H9 (cell line): ENCODE data around the gene CASK. TPM values are rescaled to one million over a fixed set of nuclear protein-coding genes. Genes with fewer than 3 reads are reported as not detected.

ENCODE experiments used
- DNase-seq: peaks from one replicate; pipeline ENCODE4 v3.0.0-alpha.2; 2017
- H2AFZ ChIP-seq: one replicate; pipeline ENCODE4 v1.6.1; 2013; ENCODE audit warnings: mild to moderate bottlenecking, low read length, control low read depth, moderate library complexity
- H2AK5ac ChIP-seq: 2 replicates; pipeline ENCODE4 v1.6.1; 2013; ENCODE audit warnings: low read length, control low read depth, mixed read lengths; ENCODE audit not compliant: insufficient read length
- H2BK120ac ChIP-seq: one replicate; pipeline ENCODE4 v1.6.1; 2013; ENCODE audit warnings: low read depth, mild to moderate bottlenecking, low read length, control low read depth, inconsistent platforms; ENCODE audit not compliant: poor library complexity, severe bottlenecking
- H2BK12ac ChIP-seq: 2 replicates; pipeline ENCODE4 v1.6.1; 2013; ENCODE audit warnings: low read length, control low read depth, mixed read lengths, low read depth; ENCODE audit not compliant: insufficient read length
- H2BK15ac ChIP-seq: 2 replicates; pipeline ENCODE4 v1.6.1; 2013; ENCODE audit warnings: low read depth, low read length, control low read depth
- H2BK20ac ChIP-seq: one replicate; pipeline ENCODE4 v1.6.1; 2013; ENCODE audit warnings: low read depth, mild to moderate bottlenecking, low read length, control low read depth, inconsistent platforms; ENCODE audit not compliant: poor library complexity, severe bottlenecking
- H2BK5ac ChIP-seq: 2 replicates; pipeline ENCODE4 v1.6.1; 2013; ENCODE audit warnings: low read length, control low read depth, mixed read lengths; ENCODE audit not compliant: insufficient read length
- H3K14ac ChIP-seq: 2 replicates; pipeline ENCODE4 v1.6.1; 2013; ENCODE audit warnings: low read length, control low read depth; ENCODE audit not compliant: insufficient read depth
- H3K18ac ChIP-seq: 2 replicates; pipeline ENCODE4 v1.6.1; 2013; ENCODE audit warnings: low read depth, mild to moderate bottlenecking, mixed read lengths, low read length, control low read depth; ENCODE audit not compliant: insufficient read length
- H3K23ac ChIP-seq: 2 replicates; pipeline ENCODE4 v1.6.1; 2013; ENCODE audit warnings: low read length, control low read depth, mixed read lengths, low read depth; ENCODE audit not compliant: insufficient read length
- H3K23me2 ChIP-seq: 2 replicates; pipeline ENCODE4 v1.6.1; 2013; ENCODE audit warnings: low read depth, mild to moderate bottlenecking, mixed read lengths, low read length, control low read depth; ENCODE audit not compliant: insufficient read length, poor library complexity, severe bottlenecking
- H3K27ac ChIP-seq: 2 replicates; pipeline ENCODE4 v1.5.1; 2013; ENCODE audit warnings: low read length, control low read depth, mixed read lengths, low read depth; ENCODE audit not compliant: insufficient read length
- H3K27me3 ChIP-seq: 2 replicates; pipeline ENCODE4 v1.6.1; 2013; ENCODE audit warnings: low read length, control low read depth, inconsistent platforms; ENCODE audit not compliant: insufficient read depth
- H3K4ac ChIP-seq: 2 replicates; pipeline ENCODE4 v1.6.1; 2013; ENCODE audit warnings: low read depth, mild to moderate bottlenecking, control low read depth, inconsistent platforms, low read length, moderate library complexity
- H3K4me1 ChIP-seq: 2 replicates; pipeline ENCODE4 v1.6.1; 2013; ENCODE audit warnings: low read length, control low read depth, inconsistent platforms; ENCODE audit not compliant: insufficient read depth
- H3K4me2 ChIP-seq: 2 replicates; pipeline ENCODE4 v1.6.1; 2013; ENCODE audit warnings: low read length, control low read depth, mixed read lengths; ENCODE audit not compliant: insufficient read length, insufficient read depth
- H3K56ac ChIP-seq: 2 replicates; pipeline ENCODE4 v1.6.1; 2013; ENCODE audit warnings: low read depth, mild to moderate bottlenecking, mixed read lengths, low read length, control low read depth; ENCODE audit not compliant: insufficient read length
- H3K79me1 ChIP-seq: 2 replicates; pipeline ENCODE4 v1.6.1; 2013; ENCODE audit warnings: low read depth, mild to moderate bottlenecking, moderate library complexity, low read length, control low read depth, inconsistent platforms; ENCODE audit not compliant: insufficient read depth, poor library complexity, severe bottlenecking
- H3K79me2 ChIP-seq: 2 replicates; pipeline ENCODE4 v1.6.1; 2013; ENCODE audit warnings: low read length, control low read depth, inconsistent platforms; ENCODE audit not compliant: insufficient read depth
- H3K9ac ChIP-seq: 2 replicates; pipeline ENCODE4 v1.6.1; 2013; ENCODE audit warnings: low read length, control low read depth, mixed read lengths; ENCODE audit not compliant: insufficient read length; ENCODE audit errors: extremely low read depth
- H3K9me3 ChIP-seq: one replicate; pipeline ENCODE4 v1.6.1; 2013; ENCODE audit warnings: low read depth, low read length, inconsistent platforms; ENCODE audit not compliant: control insufficient read depth
- H3T11ph ChIP-seq: one replicate; pipeline ENCODE4 v1.6.1; 2013; ENCODE audit warnings: mild to moderate bottlenecking, low read length, control low read depth, inconsistent platforms
- H4K20me1 ChIP-seq: one replicate; pipeline ENCODE4 v1.6.1; 2013; ENCODE audit not compliant: control insufficient read depth, insufficient read length, insufficient read depth
- H4K5ac ChIP-seq: 2 replicates; pipeline ENCODE4 v1.6.1; 2013; ENCODE audit warnings: low read depth, mild to moderate bottlenecking, mixed read lengths, low read length, control low read depth; ENCODE audit not compliant: insufficient read length
- H4K8ac ChIP-seq: replicated peaks from 2 replicates; pipeline ENCODE4 v1.6.1; 2013; ENCODE audit warnings: low read length, control low read depth, mixed read lengths, low read depth; ENCODE audit not compliant: insufficient read length
- H4K91ac ChIP-seq: 2 replicates; pipeline ENCODE4 v1.6.1; 2013; ENCODE audit warnings: low read depth, mild to moderate bottlenecking, moderate library complexity, mixed read lengths, low read length, control low read depth; ENCODE audit not compliant: insufficient read length
- H3K27ac Mint-ChIP-seq, 3 experiments: 2 replicates in 2 of 3; 3 replicates in 1 of 3; pipeline ENCODE4 v1.8.0; 2020 to 2021; ENCODE audit warnings: mixed read lengths in 3 of 3, mild to moderate bottlenecking in 1 of 3, moderate library complexity in 1 of 3
- H3K27me3 Mint-ChIP-seq: 2 replicates; pipeline ENCODE4 v1.8.0; 2021; ENCODE audit warnings: low read depth, mild to moderate bottlenecking, moderate library complexity, mixed read lengths
- H3K36me3 Mint-ChIP-seq, 3 experiments: 2 replicates in 2 of 3; 3 replicates in 1 of 3; pipeline ENCODE4 v1.8.0; 2020 to 2021; ENCODE audit warnings: low read depth in 3 of 3, mixed read lengths in 3 of 3; ENCODE audit not compliant: insufficient read depth in 1 of 3
- H3K4me1 Mint-ChIP-seq, 2 experiments: 2 replicates each; pipeline ENCODE4 v1.8.0; 2020; ENCODE audit warnings: mixed read lengths in 2 of 2
- H3K4me3 Mint-ChIP-seq, 2 experiments: 2 replicates in 1 of 2; 3 replicates in 1 of 2; pipeline ENCODE4 v1.8.0; 2020 to 2021; ENCODE audit warnings: mild to moderate bottlenecking in 2 of 2, mixed read lengths in 2 of 2, moderate library complexity in 1 of 2
- H3K9me3 Mint-ChIP-seq, 2 experiments: 2 replicates in 1 of 2; 3 replicates in 1 of 2; pipeline ENCODE4 v1.8.0; 2020; ENCODE audit warnings: mild to moderate bottlenecking in 2 of 2, mixed read lengths in 2 of 2, moderate library complexity in 1 of 2
- WGBS: extraction: QIAGEN DNeasy Blood & Tissue Kit; methylation state at CpG from one replicate; pipeline ENCODE4 v1.1.7; 2013; ENCODE audit warnings: missing lambda C conversion rate, low lambda C conversion rate, mixed read lengths; ENCODE audit not compliant: insufficient read length; ENCODE audit errors: extremely low coverage; 5-methylcytosine and 5-hydroxymethylcytosine counted together
- total RNA-seq: library from RNA; stranded (reverse); gene quantifications from 2 replicates; pipeline ENCODE4 v1.2.1, GENCODE V29; 2021
- TF ChIP-seq, protein P1 (sequence below): fragments of 200-600 bp; sonication (generic); conservative IDR thresholded peaks from 3 replicates; pipeline ENCODE4 v1.8.0; 2021; ENCODE audit warnings: antibody characterized with exemption, mild to moderate bottlenecking

CASK gene
- total RNA-seq, 1 experiment from 2014 or later, result 44.1 TPM

DNA sequence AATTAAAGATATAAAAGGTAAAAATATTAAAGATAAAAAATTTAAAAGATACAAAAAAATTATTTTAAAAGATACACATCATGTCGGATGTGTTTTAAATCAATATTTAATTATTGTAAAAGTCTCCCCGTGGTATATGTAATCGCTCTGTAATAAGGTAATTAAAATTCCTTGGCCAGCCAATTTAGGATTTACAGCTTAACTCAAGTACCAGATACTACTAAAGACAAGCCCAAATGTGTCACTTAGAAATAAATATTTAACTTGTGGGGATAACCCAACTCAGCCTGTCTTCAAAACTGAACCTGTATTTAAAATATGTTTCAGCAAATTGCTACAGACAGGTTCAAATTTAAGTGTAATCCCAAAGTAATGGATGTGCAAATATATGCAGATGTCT lies 143.4 kb downstream of the CASK start:
- Histone ChIP-seq H2BK15ac (no peak overlapping the region), H3K18ac (no peak overlapping the region), H3K56ac (no peak overlapping the region), H3K9me3 (no peaks in the 10 kb centered on the region), H3K4ac (no peak overlapping the region), H2BK120ac (no peak overlapping the region), H2AK5ac (no peak overlapping the region), H3K27ac (no peak overlapping the region), H3K23me2 (no peaks in the 10 kb centered on the region), H4K8ac (no peak overlapping the region), H2BK5ac (no peak overlapping the region), H4K20me1 (no peaks in the 10 kb centered on the region), H3K9ac (no peak overlapping the region), H3K4me1 (no peaks in the 10 kb centered on the region), H3T11ph (no peak overlapping the region), H4K5ac (no peak overlapping the region), H4K91ac (no peak overlapping the region), H2BK12ac (no peak overlapping the region), H3K79me1 (no peaks in the 10 kb centered on the region), H3K4me2 (no peak overlapping the region), H3K23ac (no peak overlapping the region), H2BK20ac (no peak overlapping the region), H3K14ac (no peak overlapping the region), H3K79me2 (no peaks in the 10 kb centered on the region), H3K27me3 (no peaks in the 10 kb centered on the region), H2AFZ (no peak overlapping the region)
- Mint-ChIP-seq H3K4me3 (no peak overlapping the region), H3K27me3 (no peaks in the 10 kb centered on the region), H3K36me3 (peaks cover 5 to 11% (median 7%) of the 10 kb centered on the region in 3 experiments; a peak in 5 of 7 replicates), H3K9me3 (peaks cover 19 to 24% of the 10 kb centered on the region in 2 experiments; a peak in 4 of 5 replicates), H3K4me1 (no peaks in the 10 kb centered on the region), H3K27ac (no peak overlapping the region)
- no peak for DNase-seq
- TF ChIP-seq, protein P1, sequence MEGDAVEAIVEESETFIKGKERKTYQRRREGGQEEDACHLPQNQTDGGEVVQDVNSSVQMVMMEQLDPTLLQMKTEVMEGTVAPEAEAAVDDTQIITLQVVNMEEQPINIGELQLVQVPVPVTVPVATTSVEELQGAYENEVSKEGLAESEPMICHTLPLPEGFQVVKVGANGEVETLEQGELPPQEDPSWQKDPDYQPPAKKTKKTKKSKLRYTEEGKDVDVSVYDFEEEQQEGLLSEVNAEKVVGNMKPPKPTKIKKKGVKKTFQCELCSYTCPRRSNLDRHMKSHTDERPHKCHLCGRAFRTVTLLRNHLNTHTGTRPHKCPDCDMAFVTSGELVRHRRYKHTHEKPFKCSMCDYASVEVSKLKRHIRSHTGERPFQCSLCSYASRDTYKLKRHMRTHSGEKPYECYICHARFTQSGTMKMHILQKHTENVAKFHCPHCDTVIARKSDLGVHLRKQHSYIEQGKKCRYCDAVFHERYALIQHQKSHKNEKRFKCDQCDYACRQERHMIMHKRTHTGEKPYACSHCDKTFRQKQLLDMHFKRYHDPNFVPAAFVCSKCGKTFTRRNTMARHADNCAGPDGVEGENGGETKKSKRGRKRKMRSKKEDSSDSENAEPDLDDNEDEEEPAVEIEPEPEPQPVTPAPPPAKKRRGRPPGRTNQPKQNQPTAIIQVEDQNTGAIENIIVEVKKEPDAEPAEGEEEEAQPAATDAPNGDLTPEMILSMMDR, result no peak
- WGBS, result no CpG with 5 or more reads among the region's 3 CpGs
